DMS53 (cell line): Measurements from ENCODE around the gene CCDC74A.
A peak's percentile ranks its signal among the peaks of the same experiment; 100 is the strongest.
"Not testable (repeated sequence)": the region's sequence is repeated elsewhere in the genome, so short reads cannot be mapped to it uniquely, and the experiment has no call there.

Experiments used
- DNase-seq: peaks from one replicate; lab custom pipeline; 2025; lab: John Stamatoyannopoulos, UW

The CCDC74A gene

DNA sequence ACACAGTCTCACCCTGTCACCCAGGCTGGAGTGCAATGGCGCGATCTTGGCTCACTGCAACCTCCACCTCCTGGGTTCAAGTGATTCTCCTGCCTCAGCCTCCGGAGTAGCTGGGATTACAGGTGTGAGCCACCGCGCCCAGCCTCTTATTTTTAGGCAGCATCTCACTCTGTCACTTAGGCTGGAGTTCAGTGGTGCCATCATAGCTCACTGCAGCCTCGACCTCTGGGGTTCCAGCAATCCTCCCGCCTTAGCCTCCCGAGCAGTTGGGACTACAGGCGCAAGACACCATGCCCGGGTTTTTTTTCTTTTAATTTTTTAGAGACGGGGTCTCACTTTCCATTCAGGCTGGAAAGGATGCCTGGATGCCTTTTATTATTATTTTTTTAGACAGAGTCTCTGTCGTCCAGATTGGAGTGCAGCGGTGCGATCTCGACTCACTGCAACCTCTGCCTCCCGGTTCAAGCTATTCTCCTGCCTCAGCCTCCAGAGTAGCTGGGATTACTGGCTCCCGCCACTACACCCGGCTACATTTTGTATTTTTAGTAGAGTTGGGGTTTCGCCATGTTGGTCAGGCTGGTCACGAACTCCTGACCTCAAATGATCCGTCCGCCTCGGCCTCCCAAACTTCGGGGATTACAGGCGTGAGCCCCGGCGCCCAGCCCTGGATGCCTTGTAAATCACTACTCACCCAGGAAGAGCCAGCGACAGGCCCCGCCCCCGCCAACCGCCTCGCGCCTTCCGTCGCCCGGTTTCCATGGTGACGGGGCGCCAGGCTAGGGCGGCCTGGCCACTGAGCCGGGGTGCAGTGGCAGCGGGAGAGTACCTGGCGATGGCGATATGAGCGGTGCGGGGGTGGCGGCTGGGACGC is at the start of gene CCDC74A:
Gene CCDC74A (plus strand): TSS at position 758 of the 871 bp plus-strand sequence. CDS start 83 bp downstream, at position 841.
- peak; percentile 73 for DNase-seq

DNA sequence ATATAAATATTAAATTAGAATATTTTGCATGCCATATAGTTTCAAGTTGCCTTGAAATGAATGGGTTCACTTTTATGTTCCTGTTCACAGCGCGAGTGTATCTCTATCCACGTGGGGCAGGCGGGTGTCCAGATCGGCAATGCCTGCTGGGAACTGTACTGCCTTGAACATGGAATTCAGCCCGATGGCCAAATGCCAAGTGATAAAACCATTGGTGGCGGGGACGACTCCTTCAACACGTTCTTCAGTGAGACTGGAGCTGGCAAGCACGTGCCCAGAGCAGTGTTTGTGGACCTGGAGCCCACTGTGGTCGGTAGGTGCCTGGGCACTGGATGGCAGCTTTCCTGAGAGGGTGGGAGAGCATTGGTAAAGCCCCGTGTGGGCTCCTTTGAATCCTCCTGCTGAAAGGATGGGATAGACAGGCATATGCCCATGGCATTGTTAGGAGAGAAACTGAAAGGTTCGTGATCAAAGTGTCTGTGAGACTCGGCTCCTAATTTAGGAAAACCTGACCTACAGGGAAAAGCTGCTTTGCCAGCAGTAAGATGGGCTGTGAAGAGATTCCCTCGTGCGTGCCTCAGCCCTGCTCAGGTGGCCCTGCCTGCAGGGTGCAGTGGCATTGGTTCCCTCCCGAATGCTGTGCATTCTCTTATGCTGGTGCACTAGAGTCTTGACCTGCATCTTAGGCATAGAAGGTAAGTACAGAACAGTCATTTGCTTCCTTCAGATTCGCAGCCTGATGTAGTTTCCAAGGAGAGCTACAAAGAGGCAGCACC is 49.4 kb upstream of the CCDC74A start:
- not testable (repeated sequence) for DNase-seq

DNA sequence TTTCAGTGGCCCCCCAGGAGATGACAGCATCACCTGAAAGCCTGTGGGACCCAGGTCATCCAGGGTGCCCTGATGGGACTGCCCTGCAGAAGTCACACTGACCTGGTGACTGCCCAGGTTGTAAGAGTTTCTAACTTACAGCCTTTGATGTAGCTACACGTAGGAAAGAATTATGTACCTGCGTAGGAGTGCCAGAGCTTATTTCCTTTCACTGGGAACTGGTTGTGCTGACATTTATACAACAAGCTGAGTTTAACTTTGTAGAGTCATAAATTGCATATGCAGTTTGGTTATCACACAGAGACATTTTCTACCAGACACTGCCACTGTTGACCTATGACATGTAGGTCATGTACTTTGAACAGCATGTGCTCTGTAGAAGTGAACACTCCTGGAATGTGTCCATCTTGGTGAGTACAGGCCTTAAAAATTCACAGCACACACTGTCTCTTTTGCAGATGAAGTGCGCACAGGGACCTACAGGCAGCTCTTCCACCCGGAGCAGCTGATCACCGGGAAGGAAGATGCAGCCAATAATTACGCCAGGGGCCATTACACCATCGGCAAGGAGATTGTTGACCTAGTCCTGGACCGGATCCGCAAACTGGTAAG is 48.7 kb upstream of the CCDC74A start:
- not testable (repeated sequence) for DNase-seq

- not testable (repeated sequence) for DNase-seq
Measured at GRCh38 chr2:131480351-131480750, 47.3 kb upstream of the CCDC74A start.

DNA sequence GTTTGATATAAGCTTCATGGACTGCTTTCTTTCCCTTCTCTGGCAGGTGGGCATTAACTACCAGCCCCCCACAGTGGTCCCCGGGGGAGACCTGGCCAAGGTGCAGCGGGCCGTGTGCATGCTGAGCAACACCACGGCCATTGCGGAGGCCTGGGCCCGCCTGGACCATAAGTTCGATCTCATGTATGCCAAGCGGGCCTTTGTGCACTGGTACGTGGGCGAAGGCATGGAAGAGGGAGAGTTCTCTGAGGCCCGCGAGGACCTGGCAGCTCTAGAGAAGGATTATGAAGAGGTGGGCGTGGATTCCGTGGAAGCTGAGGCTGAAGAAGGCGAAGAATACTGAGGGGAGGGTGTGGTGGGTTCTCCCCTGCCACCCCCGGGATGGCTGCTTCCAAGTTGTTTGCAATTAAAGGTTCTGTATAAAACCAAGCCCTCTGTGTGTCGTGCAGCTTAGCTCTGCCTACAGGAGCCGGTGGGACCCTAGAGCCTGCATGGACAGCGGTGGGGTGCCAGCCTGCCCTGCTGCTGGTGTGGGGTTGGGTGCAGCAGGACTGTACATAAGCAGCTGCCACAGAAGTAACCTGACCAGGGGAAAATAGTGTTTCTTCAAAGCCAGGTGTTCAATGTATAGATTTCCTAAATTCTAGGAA is 45.1 kb upstream of the CCDC74A start:
- not testable (repeated sequence) for DNase-seq

GRCh38 chr2:131483981-131484820 is 43.5 kb upstream of the CCDC74A start:
- DNase-seq: not testable (repeated sequence)

DNA sequence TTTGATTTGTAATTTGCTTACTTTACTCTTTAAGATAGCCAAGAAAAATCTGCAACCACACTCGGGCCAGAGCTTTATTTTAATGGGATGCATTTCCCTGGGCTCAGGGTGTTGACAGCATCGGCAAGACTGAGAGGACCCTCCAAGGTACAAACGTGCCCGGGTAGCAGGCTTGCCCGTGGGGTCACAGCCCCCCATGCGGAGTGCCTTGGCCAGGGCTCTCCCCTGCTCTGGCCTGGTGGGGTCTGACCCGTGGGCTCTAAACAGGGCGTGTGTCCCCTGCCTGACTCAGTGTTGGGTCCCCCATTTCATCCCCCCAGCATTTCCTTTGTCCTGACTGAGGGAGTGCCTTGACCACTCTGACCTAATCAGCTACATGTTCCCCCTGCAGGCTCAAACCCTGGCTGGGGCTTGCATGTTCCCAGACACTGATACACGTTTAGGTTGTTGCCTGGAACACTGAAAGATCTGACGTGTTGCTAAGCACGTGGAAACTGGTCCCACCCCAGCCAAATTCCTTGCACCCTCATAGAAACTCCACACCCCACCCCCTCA is 42.7 kb upstream of the CCDC74A start:
- not testable (repeated sequence) for DNase-seq

- DNase-seq: peak; percentile 30
Measured at GRCh38 chr2:131486201-131486902, 41.3 kb upstream of the CCDC74A start.

DNA sequence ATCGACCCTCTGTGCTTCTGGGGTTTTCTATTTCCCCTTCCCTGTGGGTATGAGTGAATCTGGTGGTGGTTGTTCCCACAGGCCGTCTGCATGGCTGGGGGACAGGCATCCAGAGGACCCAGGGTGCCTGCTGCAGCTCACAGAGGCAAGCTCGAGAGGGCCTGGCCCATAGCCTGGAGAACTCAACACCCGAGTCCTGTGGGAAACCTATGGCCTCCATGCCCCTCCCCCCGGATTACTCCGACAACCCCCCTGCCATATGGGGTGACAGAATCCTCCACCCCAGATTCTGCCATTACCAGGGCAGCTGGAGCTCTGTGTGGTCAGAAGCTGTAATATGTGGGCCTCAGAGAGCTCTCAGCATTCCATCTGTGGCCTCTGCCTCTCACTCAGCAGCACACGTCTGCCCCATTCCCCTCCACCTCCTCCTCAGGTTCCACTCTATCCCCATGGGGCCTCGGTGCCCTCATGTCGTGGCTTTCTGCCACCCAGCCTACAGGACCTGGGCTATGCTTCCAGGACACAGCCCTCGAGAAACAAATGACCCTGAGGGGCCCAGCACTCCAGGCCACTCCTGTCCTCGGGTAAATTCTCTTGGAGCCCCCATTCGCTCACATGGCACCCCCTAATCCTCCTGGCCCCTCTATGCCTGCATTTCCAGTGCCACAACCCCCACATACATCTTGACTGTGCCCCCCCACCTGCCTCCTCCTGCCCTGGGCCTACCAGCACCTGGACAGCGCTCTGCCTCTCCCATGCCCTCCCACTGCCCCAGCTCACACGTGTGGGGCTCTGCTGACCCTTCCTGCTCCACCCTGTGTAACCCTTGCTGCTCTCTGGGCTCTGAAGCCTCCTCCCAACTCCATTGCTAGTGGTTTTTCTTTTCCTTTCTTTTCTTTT is 39.1 kb upstream of the CCDC74A start:
- no peak for DNase-seq

- not testable (repeated sequence) for DNase-seq
Measured at GRCh38 chr2:131490616-131491468, 36.8 kb upstream of the CCDC74A start.

DNA sequence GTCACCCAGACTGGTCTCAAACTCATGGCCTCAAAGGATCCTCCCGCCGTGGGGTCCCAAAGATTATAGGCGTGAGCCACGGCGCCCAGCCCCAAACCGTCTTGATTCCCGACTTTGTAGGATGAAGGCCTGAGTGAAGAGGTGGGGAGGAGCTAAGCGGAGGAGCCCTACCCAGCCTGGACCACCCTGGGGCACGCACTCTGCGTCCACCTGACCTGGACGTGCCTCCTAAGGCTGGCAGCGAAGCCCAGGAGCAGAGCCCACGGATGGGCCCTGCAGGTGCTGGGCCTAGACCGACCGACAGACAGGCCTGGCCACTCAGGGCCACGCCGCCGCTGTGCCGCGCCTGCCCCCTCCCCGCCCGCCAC is 36.2 kb upstream of the CCDC74A start:
- DNase-seq: peak; percentile 4

DNA sequence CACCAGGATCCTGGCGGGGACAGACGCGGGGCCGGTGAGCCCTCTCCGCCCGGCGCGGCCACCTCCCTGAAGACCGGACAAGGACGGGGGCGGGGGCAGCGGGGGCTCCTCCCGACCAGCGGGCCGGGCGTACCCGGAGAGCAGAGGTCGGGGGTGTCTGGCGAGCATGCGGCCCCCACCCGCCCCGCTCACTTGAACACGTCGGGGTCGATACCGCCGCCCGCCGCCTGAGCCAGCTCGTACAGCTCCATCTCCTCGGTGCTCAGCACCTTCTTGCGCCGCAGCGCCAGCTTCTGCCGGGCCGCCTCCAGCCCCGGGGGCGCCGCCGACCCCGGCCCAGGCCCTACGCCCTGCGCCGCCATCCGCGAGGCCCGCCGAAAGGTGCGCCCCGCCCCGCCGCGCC is 35.7 kb upstream of the CCDC74A start, which contains the start of gene MZT2A:
Gene MZT2A (minus strand): TSS at position 383 of the 403 bp plus-strand sequence. CDS start 21 bp downstream, at position 362.
- peak; percentile 27 for DNase-seq

DNA sequence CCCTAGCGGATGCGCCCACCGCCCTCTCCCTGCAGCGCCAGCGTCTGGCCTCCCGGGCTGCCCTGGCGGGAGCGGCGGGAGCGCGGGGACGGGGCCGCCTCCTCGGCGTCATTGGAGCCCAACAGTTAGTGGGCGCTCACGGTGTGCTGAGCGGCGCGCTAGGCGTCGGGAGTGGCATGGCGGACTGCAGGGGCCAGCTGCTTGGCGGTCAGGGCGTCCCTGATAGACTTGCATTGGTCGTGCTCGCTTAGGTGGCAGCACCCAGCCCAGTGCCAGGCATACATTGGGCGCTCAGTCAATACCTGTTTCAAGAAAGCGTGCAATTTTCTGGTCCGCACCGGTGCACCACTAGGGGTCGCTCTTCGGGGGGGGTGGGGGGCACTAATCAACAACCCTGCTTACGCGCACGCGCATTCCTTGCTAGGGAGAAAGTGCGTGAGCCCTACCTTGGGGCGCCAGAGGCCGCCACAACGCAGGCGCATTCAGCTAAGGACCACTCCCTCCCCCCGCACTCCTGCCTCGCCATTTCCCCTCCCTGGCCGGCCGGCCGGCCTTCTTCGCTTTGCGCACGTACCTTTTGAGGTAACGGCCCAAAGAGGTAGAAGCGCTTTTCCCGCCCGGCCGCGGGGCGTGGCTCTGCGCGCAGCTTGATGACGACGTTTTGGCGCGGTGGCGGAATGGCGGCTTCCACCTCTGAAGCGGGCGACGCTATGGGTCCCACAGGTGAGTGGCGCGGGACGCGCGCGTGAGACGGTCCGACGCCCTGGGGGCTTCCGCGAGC is 35.1 kb upstream of the CCDC74A start:
- DNase-seq: peak; percentile 90

- DNase-seq: no peak
Measured at GRCh38 chr2:131493199-131493968, 34.3 kb upstream of the CCDC74A start.

DNA sequence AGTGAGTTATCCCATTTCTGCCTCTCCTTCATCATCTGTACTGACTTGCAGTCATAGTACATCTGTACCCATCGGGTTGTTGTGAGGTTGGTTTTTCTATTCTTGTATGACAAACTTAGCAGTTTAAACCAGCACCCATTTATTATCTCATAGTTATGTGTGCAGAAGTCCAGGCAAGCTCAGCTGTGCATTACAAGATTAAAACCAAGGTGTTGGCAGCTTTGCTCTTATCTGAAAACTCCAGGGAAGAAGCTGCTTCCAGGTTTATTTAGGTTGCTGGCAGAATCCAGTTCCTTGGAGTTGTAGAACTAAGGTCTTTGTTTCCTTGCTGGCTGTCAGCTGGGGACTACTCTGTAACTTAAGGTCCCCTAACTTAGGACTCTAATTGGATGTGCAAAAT is 32.2 kb upstream of the CCDC74A start:
- not testable (repeated sequence) for DNase-seq

DNA sequence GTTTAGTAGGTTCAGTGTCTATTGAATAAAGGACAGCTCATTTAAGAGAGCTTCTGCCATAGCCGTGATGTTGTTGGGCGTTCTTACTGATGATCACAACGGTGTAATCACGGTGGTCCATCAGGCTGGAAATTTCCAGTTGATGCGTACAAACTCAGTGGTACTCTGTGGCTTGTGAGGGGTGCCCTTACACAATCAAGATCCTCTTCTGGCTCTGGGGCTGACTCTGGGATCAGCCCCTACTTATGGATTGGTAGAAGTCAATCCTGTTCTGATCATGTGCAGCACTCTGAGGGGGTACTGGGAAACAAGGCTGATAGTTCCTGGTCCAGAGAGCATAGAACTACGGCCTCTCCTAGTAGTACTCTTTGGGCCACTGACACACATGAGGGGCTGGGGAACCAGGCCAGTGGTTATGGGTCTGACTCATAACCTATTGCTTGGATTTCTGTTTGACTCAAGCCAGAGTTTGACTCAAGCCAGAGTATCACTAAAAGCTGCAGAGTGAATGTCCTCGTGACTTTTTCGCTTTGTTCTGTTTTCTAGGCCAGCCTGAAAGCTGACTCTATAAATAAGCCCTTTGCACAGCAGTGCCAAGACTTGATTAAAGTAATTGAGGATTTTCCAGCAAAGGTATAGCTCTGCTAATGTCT is 29.2 kb upstream of the CCDC74A start:
- DNase-seq: not testable (repeated sequence)
